ENCODE data around the gene PPM1H.

Gene PPM1H

DNA sequence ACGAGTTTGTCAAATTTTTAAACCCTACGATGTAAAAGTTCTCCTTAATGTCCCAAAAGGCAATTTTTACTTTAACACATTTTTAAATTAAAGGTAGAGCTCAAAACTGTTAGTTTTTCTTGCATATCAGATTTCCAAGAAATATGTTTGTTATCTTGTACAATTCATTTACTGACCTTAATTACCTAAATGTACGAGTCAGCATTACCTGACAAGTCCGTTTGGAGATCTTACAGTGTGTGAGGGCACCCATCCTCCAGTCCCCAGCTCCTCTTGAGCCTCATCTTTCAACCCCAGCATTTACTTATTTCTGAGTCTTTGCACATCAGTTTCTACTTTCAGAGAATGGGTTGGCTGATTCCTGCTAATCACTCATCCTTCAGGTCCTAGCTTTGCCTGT, 23.7 kb downstream of the PPM1H start:
- Histone ChIP-seq H3K27me3 (replicated peaks; ENCODE audit: control insufficient read depth, insufficient read depth, low read length) (no peaks in the 10 kb centered on the region; the same call in 1 of the 2 replicates), H3K36me3 (ENCODE audit: control insufficient read depth, insufficient read depth, low read length) (no peaks in the 10 kb centered on the region), H3K4me3 (replicated peaks; ENCODE audit: low read depth, low read length) (no peak overlapping the region)
- TF ChIP-seq, protein P1, sequence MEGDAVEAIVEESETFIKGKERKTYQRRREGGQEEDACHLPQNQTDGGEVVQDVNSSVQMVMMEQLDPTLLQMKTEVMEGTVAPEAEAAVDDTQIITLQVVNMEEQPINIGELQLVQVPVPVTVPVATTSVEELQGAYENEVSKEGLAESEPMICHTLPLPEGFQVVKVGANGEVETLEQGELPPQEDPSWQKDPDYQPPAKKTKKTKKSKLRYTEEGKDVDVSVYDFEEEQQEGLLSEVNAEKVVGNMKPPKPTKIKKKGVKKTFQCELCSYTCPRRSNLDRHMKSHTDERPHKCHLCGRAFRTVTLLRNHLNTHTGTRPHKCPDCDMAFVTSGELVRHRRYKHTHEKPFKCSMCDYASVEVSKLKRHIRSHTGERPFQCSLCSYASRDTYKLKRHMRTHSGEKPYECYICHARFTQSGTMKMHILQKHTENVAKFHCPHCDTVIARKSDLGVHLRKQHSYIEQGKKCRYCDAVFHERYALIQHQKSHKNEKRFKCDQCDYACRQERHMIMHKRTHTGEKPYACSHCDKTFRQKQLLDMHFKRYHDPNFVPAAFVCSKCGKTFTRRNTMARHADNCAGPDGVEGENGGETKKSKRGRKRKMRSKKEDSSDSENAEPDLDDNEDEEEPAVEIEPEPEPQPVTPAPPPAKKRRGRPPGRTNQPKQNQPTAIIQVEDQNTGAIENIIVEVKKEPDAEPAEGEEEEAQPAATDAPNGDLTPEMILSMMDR (IDR thresholded peaks at IDR 0.05; ENCODE audit: insufficient read depth, low read length, poor library complexity, severe bottlenecking), result no peak
- no peak for DNase-seq (ENCODE audit: extremely low read depth, insufficient read length)

GRCh38 chr12:62910549-62911169, 24.3 kb downstream of the PPM1H start:
- no peak for DNase-seq (ENCODE audit: extremely low read depth, insufficient read length)
- Histone ChIP-seq H3K27me3 (replicated peaks; ENCODE audit: control insufficient read depth, insufficient read depth, low read length) (no peaks in the 10 kb centered on the region; the same call in 1 of the 2 replicates), H3K4me3 (replicated peaks; ENCODE audit: low read depth, low read length) (no peak overlapping the region), H3K36me3 (ENCODE audit: control insufficient read depth, insufficient read depth, low read length) (no peaks in the 10 kb centered on the region)
- TF ChIP-seq, protein P1 (IDR thresholded peaks at IDR 0.05; ENCODE audit: insufficient read depth, low read length, poor library complexity, severe bottlenecking), result no peak

GRCh38 chr12:62909340-62909739, 25.6 kb downstream of the PPM1H start:
- H3K27me3 ChIP-seq (replicated peaks; ENCODE audit: control insufficient read depth, insufficient read depth, low read length), result no peaks in the 10 kb centered on the region; the same call in 1 of the 2 replicates
- DNase-seq (ENCODE audit: extremely low read depth, insufficient read length), result no peak
- TF ChIP-seq, protein P1 (IDR thresholded peaks at IDR 0.05; ENCODE audit: insufficient read depth, low read length, poor library complexity, severe bottlenecking), result no peak
- H3K36me3 ChIP-seq (ENCODE audit: control insufficient read depth, insufficient read depth, low read length), result no peaks in the 10 kb centered on the region
- H3K4me3 ChIP-seq (replicated peaks; ENCODE audit: low read depth, low read length), result no peak overlapping the region

DNA sequence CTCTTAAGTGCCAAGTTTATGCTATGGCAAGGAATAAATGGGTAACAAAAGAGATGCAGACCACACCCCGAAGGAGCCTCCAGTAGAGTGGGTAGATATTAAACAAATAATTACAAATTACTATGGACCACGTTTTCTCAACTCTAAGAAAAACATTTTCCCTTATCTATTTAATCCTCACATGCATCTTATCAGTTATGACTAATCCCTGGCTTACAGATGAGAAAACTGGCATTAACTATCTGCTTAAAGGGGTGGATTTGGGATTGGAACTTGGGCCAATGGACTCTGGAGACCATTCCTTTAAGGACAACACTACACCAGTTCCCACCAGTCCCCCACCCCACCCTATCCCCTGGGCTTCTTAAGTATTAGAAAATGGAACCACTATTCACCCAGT, 26.3 kb downstream of the PPM1H start:
- Histone ChIP-seq H3K4me3 (replicated peaks; ENCODE audit: low read depth, low read length) (no peak overlapping the region), H3K36me3 (ENCODE audit: control insufficient read depth, insufficient read depth, low read length) (no peaks in the 10 kb centered on the region), H3K27me3 (replicated peaks; ENCODE audit: control insufficient read depth, insufficient read depth, low read length) (no peaks in the 10 kb centered on the region; the same call in 1 of the 2 replicates)
- TF ChIP-seq, protein P1 (IDR thresholded peaks at IDR 0.05; ENCODE audit: insufficient read depth, low read length, poor library complexity, severe bottlenecking), result no peak
- DNase-seq (ENCODE audit: extremely low read depth, insufficient read length), result no peak

DNA sequence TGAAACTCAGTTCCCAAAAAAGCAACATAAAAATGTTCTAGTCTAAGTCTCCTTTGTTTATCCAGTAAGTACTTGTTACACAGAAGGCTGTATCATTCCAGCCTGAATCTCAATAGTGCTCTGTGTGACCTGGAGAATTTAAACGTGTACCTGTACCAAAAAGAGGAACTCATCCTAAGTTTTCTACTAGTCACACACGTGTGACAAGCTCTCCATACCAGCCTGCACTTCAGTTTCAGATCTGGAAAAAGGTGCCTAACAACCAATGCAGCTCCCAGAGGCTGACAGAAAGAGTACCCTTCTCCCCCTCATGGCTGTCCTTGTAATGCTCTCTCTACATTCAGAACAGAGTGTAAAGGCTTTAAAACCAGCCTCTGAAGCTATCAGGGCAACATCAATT, 27.4 kb downstream of the PPM1H start:
- no peaks in the 10 kb centered on the region for H3K36me3 ChIP-seq (ENCODE audit: control insufficient read depth, insufficient read depth, low read length)
- no peak for DNase-seq (ENCODE audit: extremely low read depth, insufficient read length)
- TF ChIP-seq, protein P1 (IDR thresholded peaks at IDR 0.05; ENCODE audit: insufficient read depth, low read length, poor library complexity, severe bottlenecking), result no peak
- no peaks in the 10 kb centered on the region; the same call in 1 of the 2 replicates for H3K27me3 ChIP-seq (replicated peaks; ENCODE audit: control insufficient read depth, insufficient read depth, low read length)
- H3K4me3 ChIP-seq (replicated peaks; ENCODE audit: low read depth, low read length), result no peak overlapping the region

GRCh38 chr12:62907078-62907477, 27.9 kb downstream of the PPM1H start:
- no peak overlapping the region for H3K4me3 ChIP-seq (replicated peaks; ENCODE audit: low read depth, low read length)
- DNase-seq (ENCODE audit: extremely low read depth, insufficient read length), result no peak
- TF ChIP-seq, protein P1 (IDR thresholded peaks at IDR 0.05; ENCODE audit: insufficient read depth, low read length, poor library complexity, severe bottlenecking), result no peak
- no peaks in the 10 kb centered on the region; the same call in 1 of the 2 replicates for H3K27me3 ChIP-seq (replicated peaks; ENCODE audit: control insufficient read depth, insufficient read depth, low read length)
- no peaks in the 10 kb centered on the region for H3K36me3 ChIP-seq (ENCODE audit: control insufficient read depth, insufficient read depth, low read length)

Data from GM06990 (cell line).